Activated naive CD4-positive, alpha-beta T cell treated with anti-CD3 and anti-CD28 coated beads, Interleukin-2, amount 50 U/mL, for 24 hours (primary cell): ENCODE results near the gene PRPF38A.
A peak's percentile ranks its signal among the peaks of the same experiment; 100 is the strongest.

Source experiments
- H3K27ac Mint-ChIP-seq: one replicate; pipeline ENCODE4 v1.8.0; 2021; ENCODE audit warnings: mild to moderate bottlenecking, mixed read lengths
- H3K27me3 Mint-ChIP-seq: one replicate; pipeline ENCODE4 v1.8.0; 2021; ENCODE audit warnings: mixed read lengths
- H3K36me3 Mint-ChIP-seq: one replicate; pipeline ENCODE4 v1.8.0; 2021; ENCODE audit warnings: mixed read lengths
- H3K4me1 Mint-ChIP-seq: one replicate; pipeline ENCODE4 v1.8.0; 2021; ENCODE audit warnings: mixed read lengths
- H3K4me3 Mint-ChIP-seq: one replicate; pipeline ENCODE4 v1.8.0; 2021; ENCODE audit warnings: mild to moderate bottlenecking, mixed read lengths
- H3K9me3 Mint-ChIP-seq: one replicate; pipeline ENCODE4 v1.8.0; 2021; ENCODE audit warnings: mixed read lengths

The PRPF38A gene

DNA sequence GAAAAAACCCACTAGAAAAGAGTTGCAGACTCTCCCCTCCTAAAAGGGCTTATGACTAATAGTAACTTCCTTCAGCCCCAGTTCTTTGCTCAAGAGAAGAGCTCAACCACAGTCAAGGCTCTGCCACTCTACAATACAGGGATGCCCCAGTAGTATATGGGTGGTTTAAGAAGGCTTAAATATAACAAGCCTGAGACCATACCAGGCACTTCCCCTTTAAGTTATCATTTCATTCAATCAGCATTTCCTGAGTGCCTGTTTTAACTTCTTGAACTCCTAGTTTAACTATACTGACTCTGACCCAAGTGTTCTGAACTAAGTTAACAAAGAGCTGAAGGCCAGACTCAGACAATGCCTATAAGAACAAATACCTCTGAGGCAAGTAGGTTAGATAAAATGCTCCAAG, 19.8 kb downstream of the PRPF38A start:
- H3K4me1 Mint-ChIP-seq, result peaks cover 64% of the 10 kb centered on the region
- peaks cover 13% of the 10 kb centered on the region for H3K36me3 Mint-ChIP-seq
- no peaks in the 10 kb centered on the region for H3K27me3 Mint-ChIP-seq
- peak overlapping the region; percentile 67 for H3K4me3 Mint-ChIP-seq
- H3K9me3 Mint-ChIP-seq, result no peaks in the 10 kb centered on the region
- H3K27ac Mint-ChIP-seq, result peak overlapping the region; percentile 91

DNA sequence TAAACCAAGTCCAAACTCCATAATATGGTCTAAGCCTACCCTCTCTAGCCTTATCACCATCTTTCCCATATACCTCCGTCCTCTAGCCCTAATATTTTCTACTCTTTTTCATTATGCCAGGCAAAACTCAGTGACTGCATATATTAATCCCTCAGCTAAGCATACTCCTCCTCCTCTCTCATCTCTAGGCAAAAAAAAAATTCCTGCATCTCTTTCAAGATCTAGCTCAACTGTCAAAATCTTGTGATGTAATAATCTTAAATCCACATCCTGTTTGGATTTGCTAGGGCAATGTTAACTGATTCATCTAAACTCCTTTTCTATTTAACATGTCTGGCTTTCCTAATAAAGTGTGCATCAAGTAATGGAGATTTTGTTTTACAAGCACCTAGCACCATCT, 20.4 kb downstream of the PRPF38A start:
- no peaks in the 10 kb centered on the region for H3K9me3 Mint-ChIP-seq
- H3K27ac Mint-ChIP-seq, result peak overlapping the region; percentile 91
- H3K4me1 Mint-ChIP-seq, result peaks cover 59% of the 10 kb centered on the region
- H3K4me3 Mint-ChIP-seq, result peak overlapping the region; percentile 67
- H3K36me3 Mint-ChIP-seq, result peaks cover 10% of the 10 kb centered on the region
- no peaks in the 10 kb centered on the region for H3K27me3 Mint-ChIP-seq

DNA sequence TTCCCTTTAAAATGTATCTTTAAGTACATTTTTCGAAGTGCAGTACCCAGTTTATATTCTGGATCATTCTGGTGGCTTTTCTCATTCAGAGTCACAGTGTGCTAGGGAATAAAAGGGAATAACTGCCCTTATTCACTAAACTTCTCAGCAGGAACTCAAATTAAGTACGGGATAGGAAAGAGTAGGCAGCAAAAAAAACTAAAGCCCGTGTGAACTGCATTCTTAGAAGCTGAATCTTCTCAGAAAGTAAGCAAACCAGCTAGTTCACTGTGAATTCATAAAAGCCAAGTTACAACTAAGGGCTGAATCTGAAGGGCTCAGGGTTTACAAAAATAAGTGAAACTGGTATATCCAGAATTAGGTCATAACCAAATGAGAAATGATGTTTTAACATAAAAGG, 22.0 kb downstream of the PRPF38A start:
- Mint-ChIP-seq H3K4me3 (peak overlapping the region; percentile 45), H3K27me3 (no peaks in the 10 kb centered on the region), H3K4me1 (peaks cover 50% of the 10 kb centered on the region), H3K36me3 (peaks cover 16% of the 10 kb centered on the region), H3K9me3 (no peaks in the 10 kb centered on the region), H3K27ac (peak overlapping the region; percentile 91)

DNA sequence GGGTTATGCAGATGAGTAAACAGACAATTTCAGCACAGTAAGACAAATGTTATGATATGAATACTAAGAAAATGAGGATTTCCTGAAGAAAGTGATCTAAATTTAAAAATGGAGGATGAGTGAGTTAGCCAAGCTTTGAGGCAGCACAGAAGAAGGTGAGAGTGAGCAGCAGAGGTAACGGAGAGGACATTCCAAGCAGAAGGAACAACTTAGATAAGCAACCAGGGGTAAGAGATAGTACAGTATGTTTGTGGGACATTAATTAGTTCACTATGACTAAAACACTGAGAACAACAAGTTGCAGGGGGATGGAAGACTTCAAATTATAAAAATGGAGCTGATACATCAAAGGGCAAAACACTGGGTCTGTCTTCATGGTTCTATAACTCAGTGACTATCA, 22.8 kb downstream of the PRPF38A start:
- peaks cover 18% of the 10 kb centered on the region for H3K36me3 Mint-ChIP-seq
- H3K27me3 Mint-ChIP-seq, result no peaks in the 10 kb centered on the region
- peak overlapping the region; percentile 11 for H3K4me3 Mint-ChIP-seq
- H3K27ac Mint-ChIP-seq, result peak overlapping the region; percentile 94
- H3K4me1 Mint-ChIP-seq, result peaks cover 50% of the 10 kb centered on the region
- H3K9me3 Mint-ChIP-seq, result no peaks in the 10 kb centered on the region

DNA sequence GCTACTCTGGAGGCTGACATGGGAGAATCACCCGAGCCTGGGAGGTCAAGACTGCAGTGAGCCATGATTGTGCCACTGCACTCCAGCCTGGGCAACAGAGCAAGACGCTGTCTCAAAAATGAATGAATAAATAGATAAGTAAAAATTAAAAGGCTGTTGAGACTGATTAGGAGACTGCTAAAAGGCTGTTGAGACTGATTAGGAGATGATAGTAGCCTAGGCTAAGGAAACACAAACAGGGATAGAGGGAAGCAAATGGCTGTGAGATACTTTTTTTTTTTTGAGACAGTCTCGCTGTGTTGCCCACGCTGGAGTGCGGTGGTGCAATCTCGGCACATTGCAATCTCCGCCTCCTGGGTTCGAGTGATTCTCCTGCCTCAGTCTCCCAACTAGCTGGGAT, 28.4 kb downstream of the PRPF38A start:
- no peak overlapping the region for H3K4me3 Mint-ChIP-seq
- no peak overlapping the region for H3K27ac Mint-ChIP-seq
- peaks cover 1% of the 10 kb centered on the region for H3K4me1 Mint-ChIP-seq
- peaks cover 19% of the 10 kb centered on the region for H3K36me3 Mint-ChIP-seq
- H3K27me3 Mint-ChIP-seq, result no peaks in the 10 kb centered on the region
- H3K9me3 Mint-ChIP-seq, result no peaks in the 10 kb centered on the region

DNA sequence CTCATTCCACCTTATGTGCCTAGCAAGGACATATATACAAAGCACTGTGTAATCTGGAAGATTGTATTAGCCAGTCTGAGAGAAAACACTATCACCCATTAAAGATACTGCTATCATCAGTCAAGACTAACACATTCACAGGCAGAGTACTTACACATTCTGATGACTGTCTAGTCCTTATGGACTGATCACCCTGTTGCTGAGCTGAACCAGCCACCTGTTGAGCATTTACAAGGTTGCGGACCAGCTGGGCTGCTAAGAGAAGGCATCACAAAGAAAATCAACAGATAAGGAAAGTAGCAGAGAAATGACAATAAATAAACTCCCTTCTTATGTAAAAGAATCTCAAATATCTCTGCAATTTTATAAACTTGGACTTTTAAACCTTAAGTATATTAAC, 30.8 kb downstream of the PRPF38A start:
- no peak overlapping the region for H3K4me3 Mint-ChIP-seq
- peak overlapping the region; percentile 24 for H3K27ac Mint-ChIP-seq
- no peaks in the 10 kb centered on the region for H3K9me3 Mint-ChIP-seq
- H3K36me3 Mint-ChIP-seq, result peaks cover 21% of the 10 kb centered on the region
- no peaks in the 10 kb centered on the region for H3K4me1 Mint-ChIP-seq
- H3K27me3 Mint-ChIP-seq, result no peaks in the 10 kb centered on the region

DNA sequence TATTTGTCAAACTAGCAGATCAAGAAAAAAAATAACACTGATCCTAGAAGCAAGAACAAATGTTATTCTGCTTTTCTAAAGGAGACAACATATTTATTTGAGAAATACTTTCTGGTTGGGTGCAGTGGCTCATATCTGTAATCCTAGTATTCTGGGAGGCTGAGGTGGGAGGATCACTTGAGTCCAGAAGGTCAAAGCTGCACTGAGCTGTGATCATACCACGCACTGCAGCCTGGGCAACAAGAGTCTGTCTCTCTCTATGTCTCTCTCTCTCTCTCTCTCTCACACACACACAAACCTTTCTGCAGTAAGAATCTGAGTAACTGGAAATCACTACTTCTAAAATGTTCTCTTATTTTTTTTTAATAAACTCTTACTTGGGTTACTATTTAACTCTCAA, 31.2 kb downstream of the PRPF38A start:
- no peaks in the 10 kb centered on the region for H3K9me3 Mint-ChIP-seq
- no peak overlapping the region for H3K4me3 Mint-ChIP-seq
- H3K36me3 Mint-ChIP-seq, result peaks cover 21% of the 10 kb centered on the region
- no peaks in the 10 kb centered on the region for H3K27me3 Mint-ChIP-seq
- peak overlapping the region; percentile 24 for H3K27ac Mint-ChIP-seq
- no peaks in the 10 kb centered on the region for H3K4me1 Mint-ChIP-seq

DNA sequence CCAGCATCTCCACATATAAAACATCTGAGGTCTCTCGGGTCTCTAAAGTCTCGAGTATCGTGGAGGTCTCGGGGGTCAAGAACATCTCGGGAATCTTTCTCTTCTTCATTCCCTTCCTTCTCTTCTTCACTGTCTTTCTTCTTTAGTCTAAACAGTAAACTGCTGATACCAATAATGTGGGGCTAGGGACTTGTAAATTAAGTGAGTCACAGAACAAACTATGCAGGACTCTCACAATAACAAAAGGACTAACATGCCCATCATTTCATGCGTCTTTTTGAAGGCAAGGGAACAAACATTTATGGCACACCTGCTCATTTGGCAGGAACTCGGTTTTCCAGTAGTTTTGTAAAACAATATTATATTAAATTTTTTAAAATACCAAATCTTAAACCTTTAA, 32.4 kb downstream of the PRPF38A start:
- H3K4me1 Mint-ChIP-seq, result no peaks in the 10 kb centered on the region
- peaks cover 18% of the 10 kb centered on the region for H3K36me3 Mint-ChIP-seq
- H3K27ac Mint-ChIP-seq, result no peak overlapping the region
- no peaks in the 10 kb centered on the region for H3K27me3 Mint-ChIP-seq
- no peak overlapping the region for H3K4me3 Mint-ChIP-seq
- no peaks in the 10 kb centered on the region for H3K9me3 Mint-ChIP-seq

DNA sequence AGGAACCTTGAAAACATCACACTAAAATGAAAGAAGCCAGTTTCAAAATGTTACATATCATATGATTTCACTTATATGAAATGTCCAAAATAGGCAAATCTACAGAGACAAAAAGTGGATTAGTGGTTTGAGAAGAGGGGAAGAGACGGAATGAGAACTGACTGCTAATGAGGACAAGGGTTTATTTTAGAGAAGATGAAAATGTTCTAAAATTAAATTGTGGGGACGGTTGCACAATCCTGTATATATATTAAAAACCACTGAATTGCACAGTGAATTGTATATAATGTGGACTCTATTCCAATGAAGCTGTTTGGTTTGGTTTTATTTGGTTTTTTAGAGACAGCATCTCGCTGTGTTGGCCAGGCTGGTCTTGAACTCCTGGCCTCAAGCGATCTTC, 35.6 kb downstream of the PRPF38A start:
- peaks cover 15% of the 10 kb centered on the region for H3K36me3 Mint-ChIP-seq
- no peak overlapping the region for H3K4me3 Mint-ChIP-seq
- H3K27me3 Mint-ChIP-seq, result no peaks in the 10 kb centered on the region
- H3K9me3 Mint-ChIP-seq, result no peaks in the 10 kb centered on the region
- no peaks in the 10 kb centered on the region for H3K4me1 Mint-ChIP-seq
- no peak overlapping the region for H3K27ac Mint-ChIP-seq

DNA sequence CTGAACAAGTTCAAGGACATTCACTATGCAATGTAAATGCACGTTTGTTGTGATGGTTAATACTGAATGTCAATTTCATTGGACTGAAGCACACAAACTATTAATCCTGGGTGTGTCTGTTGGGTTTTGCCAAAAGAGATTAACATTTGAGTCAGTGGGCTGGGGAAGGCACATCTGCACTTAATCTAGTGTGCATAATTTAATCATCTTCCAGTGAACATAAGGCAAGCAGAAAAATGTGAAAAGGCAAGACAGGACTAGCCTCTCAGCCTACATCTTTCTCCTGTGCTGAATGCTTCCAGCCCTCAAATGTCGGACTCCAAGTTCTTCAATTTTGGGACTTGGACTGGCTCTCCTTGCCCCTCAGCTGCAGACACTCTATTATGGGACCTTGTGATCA, 40.1 kb downstream of the PRPF38A start:
- Mint-ChIP-seq H3K4me3 (no peak overlapping the region), H3K4me1 (no peaks in the 10 kb centered on the region), H3K27ac (no peak overlapping the region), H3K36me3 (peaks cover 14% of the 10 kb centered on the region), H3K27me3 (no peaks in the 10 kb centered on the region), H3K9me3 (no peaks in the 10 kb centered on the region)

DNA sequence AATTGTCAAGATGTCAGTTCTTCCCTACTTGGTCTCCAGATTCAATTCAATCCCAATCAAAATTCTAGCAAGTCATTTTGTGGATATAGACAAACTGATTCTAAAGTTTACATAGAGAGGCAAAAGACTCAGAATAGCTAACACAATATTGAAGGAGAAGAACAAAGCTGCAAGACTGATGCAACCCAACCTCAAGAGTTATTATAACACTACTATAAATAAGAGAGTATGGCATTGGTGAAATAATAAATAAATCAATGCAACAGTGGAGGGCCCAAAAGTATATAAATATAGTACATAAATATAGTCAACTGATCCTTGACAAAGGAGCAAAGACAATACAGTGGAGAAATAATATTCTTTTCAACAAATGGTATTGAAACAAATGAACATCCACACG, 49.7 kb downstream of the PRPF38A start:
- Mint-ChIP-seq H3K27ac (no peak overlapping the region), H3K4me3 (no peak overlapping the region), H3K36me3 (peaks cover 11% of the 10 kb centered on the region)

DNA sequence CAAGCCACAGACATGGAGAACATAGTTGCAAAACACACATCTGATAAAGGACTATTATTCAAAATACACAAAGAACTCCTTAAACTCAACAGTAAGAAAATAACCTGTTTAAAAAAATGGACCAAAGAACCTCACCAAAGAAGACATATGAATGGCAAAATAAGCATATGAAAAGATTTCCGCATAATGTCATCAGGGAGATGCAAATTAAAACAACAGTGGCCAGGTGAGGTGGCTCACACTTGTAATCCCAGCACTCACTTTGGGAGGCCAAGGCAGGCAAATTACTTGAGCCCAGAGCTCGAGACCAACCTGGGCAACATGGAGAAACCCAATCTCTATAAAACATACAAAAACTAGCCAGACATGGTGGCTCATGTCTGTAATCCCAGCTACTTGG, 50.4 kb downstream of the PRPF38A start:
- H3K27me3 Mint-ChIP-seq, result no peaks in the 10 kb centered on the region
- H3K9me3 Mint-ChIP-seq, result no peaks in the 10 kb centered on the region
- H3K4me3 Mint-ChIP-seq, result no peak overlapping the region
- peaks cover 11% of the 10 kb centered on the region for H3K36me3 Mint-ChIP-seq
- no peak overlapping the region for H3K27ac Mint-ChIP-seq
- H3K4me1 Mint-ChIP-seq, result no peaks in the 10 kb centered on the region

More for the DNA sequence above, 49.7 kb downstream of the PRPF38A start:
- no peaks in the 10 kb centered on the region for H3K27me3 Mint-ChIP-seq
- no peaks in the 10 kb centered on the region for H3K4me1 Mint-ChIP-seq
- H3K9me3 Mint-ChIP-seq, result no peaks in the 10 kb centered on the region

DNA sequence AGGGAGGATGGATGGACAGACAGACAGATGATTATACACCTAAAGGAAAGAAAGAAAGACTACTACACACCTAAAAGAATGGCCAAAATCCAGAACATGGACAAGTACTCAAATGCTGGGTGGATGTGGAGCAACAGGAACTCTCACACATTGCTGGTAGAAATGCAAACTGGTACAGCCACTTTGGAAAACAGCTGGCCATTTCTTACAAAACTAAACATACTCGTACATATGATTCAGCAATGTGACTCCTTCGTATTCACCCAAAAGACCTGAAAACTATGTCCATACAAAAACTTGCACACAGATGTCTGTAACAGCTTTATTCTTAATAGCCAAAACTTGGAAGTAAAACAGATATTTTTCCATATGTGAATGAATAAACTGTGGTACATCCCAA, 51.3 kb downstream of the PRPF38A start:
- Mint-ChIP-seq H3K27ac (no peak overlapping the region), H3K4me1 (no peaks in the 10 kb centered on the region), H3K9me3 (no peaks in the 10 kb centered on the region), H3K4me3 (no peak overlapping the region), H3K27me3 (no peaks in the 10 kb centered on the region), H3K36me3 (peaks cover 13% of the 10 kb centered on the region)

DNA sequence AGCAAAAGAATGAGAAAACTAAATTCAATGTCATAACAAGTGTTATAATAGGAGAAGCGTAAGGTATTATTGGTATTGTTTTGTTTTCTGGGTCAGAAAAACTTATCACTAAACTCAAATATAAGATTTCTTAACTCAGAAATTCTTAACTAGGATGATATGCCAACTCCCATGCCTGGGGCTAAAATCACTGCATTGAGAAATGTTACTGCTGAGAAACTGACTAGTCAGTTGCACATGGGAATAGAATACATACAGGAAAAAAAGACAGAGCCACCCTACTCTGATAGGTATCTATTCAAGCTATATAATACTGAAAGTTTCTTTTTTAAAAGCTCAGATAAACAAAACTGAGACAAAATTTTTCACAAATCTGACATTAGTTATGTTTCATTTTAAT, 56.3 kb downstream of the PRPF38A start:
- Mint-ChIP-seq H3K36me3 (peaks cover 11% of the 10 kb centered on the region), H3K9me3 (no peaks in the 10 kb centered on the region), H3K4me1 (no peaks in the 10 kb centered on the region), H3K27me3 (no peaks in the 10 kb centered on the region), H3K27ac (no peak overlapping the region), H3K4me3 (no peak overlapping the region)

DNA sequence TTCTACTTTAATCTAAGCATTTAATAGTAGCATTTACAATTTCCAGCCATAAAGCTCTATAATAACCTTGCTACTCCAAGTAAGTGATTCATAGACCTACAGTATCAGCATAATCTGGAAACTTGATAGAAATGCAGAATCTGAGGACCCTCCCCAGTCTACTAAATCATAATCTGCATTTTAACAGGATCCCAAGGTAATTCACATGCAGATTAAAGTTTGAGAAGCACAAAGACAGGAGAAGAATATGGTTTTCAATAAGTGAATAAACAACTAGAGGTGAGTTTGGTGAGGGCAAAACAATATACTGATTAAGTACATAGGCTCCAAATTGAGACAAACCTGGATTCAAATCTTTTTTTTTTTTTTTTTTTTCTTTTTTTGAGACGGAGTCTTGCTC, 57.4 kb downstream of the PRPF38A start:
- H3K27ac Mint-ChIP-seq, result peak overlapping the region; percentile 62
- H3K4me3 Mint-ChIP-seq, result no peak overlapping the region
- H3K36me3 Mint-ChIP-seq, result peaks cover 11% of the 10 kb centered on the region
- no peaks in the 10 kb centered on the region for H3K9me3 Mint-ChIP-seq
- H3K27me3 Mint-ChIP-seq, result no peaks in the 10 kb centered on the region
- no peaks in the 10 kb centered on the region for H3K4me1 Mint-ChIP-seq

DNA sequence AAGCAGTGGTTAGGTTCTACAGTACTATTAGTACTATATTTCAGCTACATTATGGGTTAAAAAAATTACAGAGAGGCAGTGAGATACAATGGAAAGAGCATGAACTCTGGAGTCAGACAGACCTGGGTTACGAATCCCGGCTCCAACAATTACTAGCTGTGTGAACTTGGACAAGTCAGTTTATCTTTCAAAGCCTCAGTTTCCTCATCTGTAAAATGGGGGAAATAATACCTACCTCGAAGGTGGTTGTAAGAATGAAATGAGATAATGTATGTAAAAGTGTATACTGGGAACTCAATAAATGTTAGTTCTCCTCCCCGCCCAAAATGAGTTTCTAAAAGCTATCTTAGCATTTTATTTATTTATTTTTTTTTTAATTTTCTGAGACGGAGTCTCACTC, 59.5 kb downstream of the PRPF38A start:
- Mint-ChIP-seq H3K27me3 (no peaks in the 10 kb centered on the region), H3K4me1 (peaks cover 7% of the 10 kb centered on the region), H3K4me3 (no peak overlapping the region), H3K9me3 (no peaks in the 10 kb centered on the region), H3K27ac (no peak overlapping the region), H3K36me3 (peaks cover 9% of the 10 kb centered on the region)

DNA sequence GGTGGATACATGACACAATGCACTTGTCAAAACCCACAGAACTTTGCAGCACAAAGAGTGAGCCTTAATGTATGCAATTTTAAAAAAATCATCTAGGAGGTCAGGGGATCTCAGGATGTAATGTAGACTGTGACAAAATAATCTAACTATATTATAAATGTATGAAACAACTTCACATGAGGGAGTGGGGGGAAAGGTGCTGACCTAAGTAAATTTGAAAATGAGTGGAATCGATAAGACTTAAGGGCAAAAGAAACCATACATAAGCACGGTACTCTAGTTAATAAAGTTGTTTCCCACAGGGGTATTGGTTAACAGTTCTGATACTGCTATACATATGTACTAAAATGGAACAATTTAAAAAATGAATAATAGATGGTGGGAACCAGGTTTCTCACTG, 64.7 kb downstream of the PRPF38A start:
- H3K36me3 Mint-ChIP-seq, result peaks cover 11% of the 10 kb centered on the region
- peaks cover 11% of the 10 kb centered on the region for H3K4me1 Mint-ChIP-seq
- no peak overlapping the region for H3K27ac Mint-ChIP-seq
- H3K27me3 Mint-ChIP-seq, result no peaks in the 10 kb centered on the region
- H3K4me3 Mint-ChIP-seq, result no peak overlapping the region
- no peaks in the 10 kb centered on the region for H3K9me3 Mint-ChIP-seq
